ENCODE results near the gene PPL. TPM values are rescaled to one million over a fixed set of nuclear protein-coding genes. Genes with fewer than 3 reads are reported as not detected.

PPL gene
- total RNA-seq, 1 experiment from 2014 or later: 0.04 TPM

DNA sequence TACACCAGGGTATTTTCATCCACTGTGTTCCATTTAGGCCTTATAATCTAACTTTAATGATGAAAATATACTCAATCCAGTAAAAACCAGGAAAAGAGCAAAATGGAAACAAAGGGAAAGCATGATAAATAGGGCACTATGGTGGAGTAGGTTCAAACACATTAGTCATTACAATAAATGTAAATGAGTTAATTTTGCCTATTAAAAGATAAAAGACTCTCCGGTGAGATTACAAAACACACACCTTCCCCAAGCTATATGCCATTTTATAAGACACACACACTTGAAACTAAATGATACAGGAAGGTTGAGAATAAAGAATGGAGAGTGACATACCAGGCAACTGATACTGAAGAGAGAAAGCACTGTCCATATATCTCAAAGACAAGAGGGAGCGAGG is 10.0 kb downstream of the PPL start:
- no peak for TF ChIP-seq EZH2 (IDR thresholded peaks at IDR 0.05; ENCODE audit: borderline replicate concordance, low read depth, low read length, poor library complexity, severe bottlenecking)
- TF ChIP-seq, protein P1, sequence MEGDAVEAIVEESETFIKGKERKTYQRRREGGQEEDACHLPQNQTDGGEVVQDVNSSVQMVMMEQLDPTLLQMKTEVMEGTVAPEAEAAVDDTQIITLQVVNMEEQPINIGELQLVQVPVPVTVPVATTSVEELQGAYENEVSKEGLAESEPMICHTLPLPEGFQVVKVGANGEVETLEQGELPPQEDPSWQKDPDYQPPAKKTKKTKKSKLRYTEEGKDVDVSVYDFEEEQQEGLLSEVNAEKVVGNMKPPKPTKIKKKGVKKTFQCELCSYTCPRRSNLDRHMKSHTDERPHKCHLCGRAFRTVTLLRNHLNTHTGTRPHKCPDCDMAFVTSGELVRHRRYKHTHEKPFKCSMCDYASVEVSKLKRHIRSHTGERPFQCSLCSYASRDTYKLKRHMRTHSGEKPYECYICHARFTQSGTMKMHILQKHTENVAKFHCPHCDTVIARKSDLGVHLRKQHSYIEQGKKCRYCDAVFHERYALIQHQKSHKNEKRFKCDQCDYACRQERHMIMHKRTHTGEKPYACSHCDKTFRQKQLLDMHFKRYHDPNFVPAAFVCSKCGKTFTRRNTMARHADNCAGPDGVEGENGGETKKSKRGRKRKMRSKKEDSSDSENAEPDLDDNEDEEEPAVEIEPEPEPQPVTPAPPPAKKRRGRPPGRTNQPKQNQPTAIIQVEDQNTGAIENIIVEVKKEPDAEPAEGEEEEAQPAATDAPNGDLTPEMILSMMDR (conservative IDR thresholded peaks at IDR 0.05; ENCODE audit: low read depth, low read length): no peak
- no peak overlapping the region for H3K4me3 ChIP-seq (ENCODE audit: low read depth, low read length, poor library complexity, severe bottlenecking)
- intact Hi-C loops (cut with micrococcal nuclease; ENCODE audit: unreplicated experiment): no loop called here
- ChIA-PET CTCF (no interaction called here), POLR2A (ENCODE audit: low non-redundant PET) (interaction anchor here (0.6 kb wide), 1 partner anchor 1766 kb away, joined by 26 read pairs; no protein-coding TSS in a partner anchor)
- H3K36me3 ChIP-seq (ENCODE audit: insufficient read depth, low read length, poor library complexity, severe bottlenecking): no peaks in the 10 kb centered on the region
- no peaks in the 10 kb centered on the region for H3K4me1 ChIP-seq (ENCODE audit: insufficient read depth, low read length, poor library complexity, severe bottlenecking)
- DNase-seq (ENCODE audit: low spot score): no peak
- H3K27me3 ChIP-seq (replicated peaks; ENCODE audit: insufficient read depth, low read depth, low read length, poor library complexity): no peaks in the 10 kb centered on the region
- BruUV-seq (replicated peaks): no TSS peak
- no peak overlapping the region for H3K27ac ChIP-seq (ENCODE audit: low read depth, low read length, poor library complexity, severe bottlenecking)
- peaks cover 6% of the 10 kb centered on the region for H3K9me3 ChIP-seq (ENCODE audit: low read depth, low read length, poor library complexity, severe bottlenecking)

GRCh38 chr16:4925791-4926190 is 11.2 kb downstream of the PPL start:
- POLR2A ChIA-PET (ENCODE audit: low non-redundant PET): no interaction called here
- no TSS peak for BruUV-seq (replicated peaks)
- CTCF ChIA-PET: no interaction called here
- H3K4me3 ChIP-seq (ENCODE audit: low read depth, low read length, poor library complexity, severe bottlenecking): no peak overlapping the region
- no peak overlapping the region for H3K27ac ChIP-seq (ENCODE audit: low read depth, low read length, poor library complexity, severe bottlenecking)
- intact Hi-C loops (cut with micrococcal nuclease; ENCODE audit: unreplicated experiment): no loop called here
- TF ChIP-seq EZH2 (IDR thresholded peaks at IDR 0.05; ENCODE audit: borderline replicate concordance, low read depth, low read length, poor library complexity, severe bottlenecking): no peak
- TF ChIP-seq, protein P1 (conservative IDR thresholded peaks at IDR 0.05; ENCODE audit: low read depth, low read length): no peak
- no peak for DNase-seq (ENCODE audit: low spot score)
- no peaks in the 10 kb centered on the region for H3K4me1 ChIP-seq (ENCODE audit: insufficient read depth, low read length, poor library complexity, severe bottlenecking)
- H3K9me3 ChIP-seq (ENCODE audit: low read depth, low read length, poor library complexity, severe bottlenecking): peaks cover 6% of the 10 kb centered on the region
- no peaks in the 10 kb centered on the region for H3K36me3 ChIP-seq (ENCODE audit: insufficient read depth, low read length, poor library complexity, severe bottlenecking)
- no peaks in the 10 kb centered on the region for H3K27me3 ChIP-seq (replicated peaks; ENCODE audit: insufficient read depth, low read depth, low read length, poor library complexity)

DNA sequence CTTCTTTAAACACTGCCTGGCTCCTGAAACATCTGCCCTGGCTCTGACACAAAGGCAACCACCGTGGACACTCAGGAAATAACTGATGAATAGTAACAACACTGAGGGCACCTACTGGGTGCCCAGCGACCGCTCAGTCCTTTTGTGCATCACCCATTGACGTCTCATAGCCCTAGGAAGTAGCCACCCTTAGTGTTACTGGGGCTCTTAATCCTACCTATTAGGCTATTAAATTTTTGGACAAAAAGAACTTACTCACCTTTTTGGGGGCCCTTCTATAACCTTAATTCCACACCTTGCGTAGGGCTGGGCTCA is 11.7 kb downstream of the PPL start:
- no peaks in the 10 kb centered on the region for H3K4me1 ChIP-seq (ENCODE audit: insufficient read depth, low read length, poor library complexity, severe bottlenecking)
- ChIA-PET POLR2A (ENCODE audit: low non-redundant PET) (no interaction called here), CTCF (no interaction called here)
- DNase-seq (ENCODE audit: low spot score): no peak
- TF ChIP-seq, protein P1 (conservative IDR thresholded peaks at IDR 0.05; ENCODE audit: low read depth, low read length): no peak
- no peak for TF ChIP-seq EZH2 (IDR thresholded peaks at IDR 0.05; ENCODE audit: borderline replicate concordance, low read depth, low read length, poor library complexity, severe bottlenecking)
- H3K27ac ChIP-seq (ENCODE audit: low read depth, low read length, poor library complexity, severe bottlenecking): no peak overlapping the region
- no peaks in the 10 kb centered on the region for H3K36me3 ChIP-seq (ENCODE audit: insufficient read depth, low read length, poor library complexity, severe bottlenecking)
- BruUV-seq (replicated peaks): no TSS peak
- H3K9me3 ChIP-seq (ENCODE audit: low read depth, low read length, poor library complexity, severe bottlenecking): peaks cover 6% of the 10 kb centered on the region
- H3K4me3 ChIP-seq (ENCODE audit: low read depth, low read length, poor library complexity, severe bottlenecking): no peak overlapping the region
- H3K27me3 ChIP-seq (replicated peaks; ENCODE audit: insufficient read depth, low read depth, low read length, poor library complexity): no peaks in the 10 kb centered on the region
- intact Hi-C loops (cut with micrococcal nuclease; ENCODE audit: unreplicated experiment): no loop called here
